GM18868 (cell line): Measurements from ENCODE around the gene ST3GAL5.

Experiments
- ATAC-seq: cut with Tn5 transposase; IDR thresholded peaks from one replicate; pipeline ENCODE4 v1.9.1; 2021; ENCODE audit warnings: mild to moderate bottlenecking, moderate library complexity; ENCODE audit not compliant: unreplicated experiment

ST3GAL5 gene

GRCh38 chr2:85811180-85812093 lies 77.4 kb downstream of the ST3GAL5 start:
- no peak for ATAC-seq

GRCh38 chr2:85810371-85811179 lies 78.2 kb downstream of the ST3GAL5 start:
- ATAC-seq = no peak

GRCh38 chr2:85807756-85808155 lies 81.0 kb downstream of the ST3GAL5 start:
- no peak for ATAC-seq

- no peak for ATAC-seq
Observed at GRCh38 chr2:85806358-85807118, 82.3 kb downstream of the ST3GAL5 start.

GRCh38 chr2:85804583-85804982 lies 84.2 kb downstream of the ST3GAL5 start:
- ATAC-seq = no peak

- ATAC-seq = no peak
Observed at GRCh38 chr2:85803704-85804425, 84.9 kb downstream of the ST3GAL5 start.

GRCh38 chr2:85802354-85803103 lies 86.3 kb downstream of the ST3GAL5 start:
- ATAC-seq = no peak

GRCh38 chr2:85801871-85802270 lies 86.9 kb downstream of the ST3GAL5 start:
- ATAC-seq = no peak

- no peak for ATAC-seq
Observed at GRCh38 chr2:85800586-85800985, 88.2 kb downstream of the ST3GAL5 start.

- ATAC-seq = no peak
Observed at GRCh38 chr2:85799215-85799956, 89.4 kb downstream of the ST3GAL5 start.

GRCh38 chr2:85797921-85798320 lies 90.9 kb downstream of the ST3GAL5 start:
- ATAC-seq = no peak

GRCh38 chr2:85797263-85797660 lies 91.5 kb downstream of the ST3GAL5 start:
- ATAC-seq = no peak

GRCh38 chr2:85796341-85797262 lies 92.2 kb downstream of the ST3GAL5 start:
- ATAC-seq = no peak

GRCh38 chr2:85796046-85796340 lies 92.8 kb downstream of the ST3GAL5 start:
- no peak for ATAC-seq

GRCh38 chr2:85795331-85796045 lies 93.3 kb downstream of the ST3GAL5 start:
- no peak for ATAC-seq

- ATAC-seq = no peak
Observed at GRCh38 chr2:85794491-85795121, 94.2 kb downstream of the ST3GAL5 start.

GRCh38 chr2:85794038-85794441 lies 94.8 kb downstream of the ST3GAL5 start:
- ATAC-seq = no peak
